GM12864 (cell line): Measurements from ENCODE around the gene HSPA12A.
"Not testable (repeated sequence)": the region's sequence is repeated elsewhere in the genome, so short reads cannot be mapped to it uniquely, and the experiment has no call there.

Experiments
- DNase-seq: peaks from one replicate; pipeline ENCODE4 v3.0.0-alpha.2; 2011; ENCODE audit warnings: low read depth
- H3K4me3 ChIP-seq: 2 replicates; pipeline ENCODE4 v1.5.1; 2011; ENCODE audit warnings: mild to moderate bottlenecking, low read depth, low read length, control low read depth
- TF ChIP-seq, protein P1 (sequence below): IDR thresholded peaks from 2 replicates; pipeline ENCODE4 v1.5.1; 2011; ENCODE audit warnings: low read depth, mild to moderate bottlenecking, moderate library complexity, low read length, control low read depth, inconsistent platforms; ENCODE audit errors: missing control alignments

The HSPA12A gene

GRCh38 chr10:116715839-116716377 is 26.5 kb downstream of the HSPA12A start:
- TF ChIP-seq, protein P1, sequence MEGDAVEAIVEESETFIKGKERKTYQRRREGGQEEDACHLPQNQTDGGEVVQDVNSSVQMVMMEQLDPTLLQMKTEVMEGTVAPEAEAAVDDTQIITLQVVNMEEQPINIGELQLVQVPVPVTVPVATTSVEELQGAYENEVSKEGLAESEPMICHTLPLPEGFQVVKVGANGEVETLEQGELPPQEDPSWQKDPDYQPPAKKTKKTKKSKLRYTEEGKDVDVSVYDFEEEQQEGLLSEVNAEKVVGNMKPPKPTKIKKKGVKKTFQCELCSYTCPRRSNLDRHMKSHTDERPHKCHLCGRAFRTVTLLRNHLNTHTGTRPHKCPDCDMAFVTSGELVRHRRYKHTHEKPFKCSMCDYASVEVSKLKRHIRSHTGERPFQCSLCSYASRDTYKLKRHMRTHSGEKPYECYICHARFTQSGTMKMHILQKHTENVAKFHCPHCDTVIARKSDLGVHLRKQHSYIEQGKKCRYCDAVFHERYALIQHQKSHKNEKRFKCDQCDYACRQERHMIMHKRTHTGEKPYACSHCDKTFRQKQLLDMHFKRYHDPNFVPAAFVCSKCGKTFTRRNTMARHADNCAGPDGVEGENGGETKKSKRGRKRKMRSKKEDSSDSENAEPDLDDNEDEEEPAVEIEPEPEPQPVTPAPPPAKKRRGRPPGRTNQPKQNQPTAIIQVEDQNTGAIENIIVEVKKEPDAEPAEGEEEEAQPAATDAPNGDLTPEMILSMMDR, result no peak
- DNase-seq, result no peak
- no peak overlapping the region for H3K4me3 ChIP-seq

- no peak for DNase-seq
Measured at GRCh38 chr10:116715341-116715740, 27.0 kb downstream of the HSPA12A start.

GRCh38 chr10:116713846-116714245 is 28.5 kb downstream of the HSPA12A start:
- DNase-seq, result no peak
- H3K4me3 ChIP-seq, result no peak overlapping the region
- TF ChIP-seq, protein P1, result no peak

More at GRCh38 chr10:116715341-116715740, 27.0 kb downstream of the HSPA12A start:
- no peak overlapping the region for H3K4me3 ChIP-seq
- TF ChIP-seq, protein P1, result no peak

DNA sequence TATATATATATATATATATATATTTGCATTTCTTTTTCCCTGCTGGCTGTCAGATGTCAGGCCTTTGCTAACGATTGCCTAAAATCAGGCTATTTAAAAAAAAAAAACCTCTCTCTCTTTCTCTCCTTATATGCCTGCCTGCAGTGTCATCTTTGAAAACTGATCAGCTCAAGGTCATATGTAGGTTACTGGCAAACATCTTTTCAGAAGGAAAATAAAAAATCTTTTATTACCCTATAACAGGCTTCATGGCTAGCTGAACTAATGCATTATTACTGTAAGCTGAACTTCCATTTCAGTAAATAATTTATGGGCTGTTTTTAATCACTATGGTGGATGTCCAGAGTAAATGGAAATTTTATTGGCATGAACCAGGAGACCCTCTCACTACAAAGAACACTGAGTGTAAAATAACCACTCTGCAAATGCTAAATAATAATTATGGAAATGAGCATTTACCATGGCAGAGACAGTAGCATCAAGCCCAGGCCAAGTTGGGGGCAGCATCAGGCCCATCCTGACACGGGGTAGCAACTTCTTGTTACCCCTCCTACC is 29.3 kb downstream of the HSPA12A start:
- DNase-seq, result no peak
- H3K4me3 ChIP-seq, result no peak overlapping the region
- TF ChIP-seq, protein P1, result no peak

DNA sequence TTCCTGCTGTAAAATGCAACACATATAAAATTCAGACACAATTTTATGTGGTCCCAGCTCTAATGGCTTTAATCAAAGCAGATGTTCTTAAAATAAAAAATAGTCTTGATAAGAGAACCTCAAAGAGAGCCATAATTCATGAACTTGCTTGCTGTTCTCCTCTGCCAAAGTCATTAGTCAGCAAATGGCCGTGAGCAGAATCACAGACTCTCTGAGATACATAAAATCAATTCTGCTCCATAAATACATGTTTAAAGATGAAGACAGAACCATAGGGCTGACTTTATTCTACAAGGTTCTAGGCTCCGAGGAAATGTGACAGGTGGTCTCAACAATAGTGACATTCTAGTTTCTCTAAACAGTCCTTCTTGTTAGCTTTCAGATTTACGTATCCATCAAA is 29.8 kb downstream of the HSPA12A start:
- no peak overlapping the region for H3K4me3 ChIP-seq
- no peak for DNase-seq
- TF ChIP-seq, protein P1, result no peak

DNA sequence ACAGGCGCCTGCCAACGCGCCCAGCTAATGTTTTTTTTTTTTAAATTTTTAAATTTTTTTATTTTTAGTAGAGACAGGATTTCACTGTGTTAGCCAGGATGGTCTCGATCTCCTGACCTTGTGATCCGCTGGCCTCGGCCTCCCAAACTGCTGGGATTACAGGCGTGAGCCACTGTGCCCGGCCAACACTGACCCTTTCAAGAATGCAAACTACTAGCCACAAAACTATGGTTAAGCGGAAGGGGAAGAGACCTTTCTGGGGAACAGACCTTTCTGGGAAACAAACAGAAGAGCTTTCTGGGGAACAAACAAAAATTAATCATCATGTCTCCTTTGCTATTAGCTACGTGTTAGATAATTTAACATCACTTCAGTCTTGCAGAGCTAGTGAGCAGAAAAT is 30.6 kb downstream of the HSPA12A start:
- not testable (repeated sequence) for DNase-seq, H3K4me3 ChIP-seq

DNA sequence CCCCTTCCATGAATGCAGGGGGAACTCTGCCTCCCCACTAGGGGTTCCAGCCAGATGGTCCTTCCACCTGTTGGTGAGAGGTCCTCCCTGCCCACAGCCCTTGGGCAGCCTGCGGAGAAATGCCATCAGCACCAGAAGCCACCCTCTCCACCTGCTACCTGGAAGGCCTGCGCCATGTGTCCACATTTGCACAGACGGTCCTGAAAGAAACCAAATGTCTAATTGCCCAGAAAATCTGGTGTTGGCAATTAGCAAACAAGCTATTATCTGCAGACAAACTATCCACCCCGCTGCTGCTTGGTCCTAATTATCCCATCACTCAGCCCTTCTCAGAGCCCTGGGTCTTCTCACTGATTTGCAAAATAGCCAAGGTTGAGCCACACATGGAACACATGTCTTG is 32.3 kb downstream of the HSPA12A start:
- H3K4me3 ChIP-seq, result no peak overlapping the region
- TF ChIP-seq, protein P1, result no peak
- DNase-seq, result no peak
